Activated CD8-positive, alpha-beta memory T cell treated with anti-CD3 and anti-CD28 coated beads, Interleukin-2, amount 10 ng/mL, durations not matched to agents 7 days and 5 days (primary cell): Measurements from ENCODE around the gene NID2. TPM values are rescaled to one million over a fixed set of nuclear protein-coding genes. Genes with fewer than 3 reads are reported as not detected.
A peak's percentile ranks its signal among the peaks of the same experiment; 100 is the strongest.

Source experiments
- ATAC-seq: fragments of 150-1000 bp; cut with Tn5 transposase; one replicate; pipeline ENCODE4 v1.10.0; 2021; ENCODE audit warnings: moderate library complexity
- CTCF ChIA-PET: fragments of 350-600 bp; sonication (Branson Sonifier 250); formaldehyde crosslinking; loops from one replicate; lab custom pipeline; 2021; ENCODE audit warnings: antibody characterized with exemption; lab: Charles Lee
- DNase-seq: peaks from one replicate; pipeline ENCODE4 v3.0.0-alpha.2; 2020
- H3K27ac Mint-ChIP-seq: one replicate; pipeline ENCODE4 v1.8.0; 2021; ENCODE audit warnings: mild to moderate bottlenecking, mixed read lengths
- H3K27me3 Mint-ChIP-seq: one replicate; pipeline ENCODE4 v1.8.0; 2021; ENCODE audit warnings: mixed read lengths
- H3K36me3 Mint-ChIP-seq: one replicate; pipeline ENCODE4 v1.8.0; 2021; ENCODE audit warnings: mild to moderate bottlenecking, mixed read lengths
- H3K4me1 Mint-ChIP-seq: one replicate; pipeline ENCODE4 v1.8.0; 2021; ENCODE audit warnings: mixed read lengths
- H3K4me3 Mint-ChIP-seq: one replicate; pipeline ENCODE4 v1.8.0; 2021; ENCODE audit warnings: mild to moderate bottlenecking, moderate library complexity, mixed read lengths
- H3K9me3 Mint-ChIP-seq: one replicate; pipeline ENCODE4 v1.8.0; 2022; ENCODE audit warnings: low read depth, mixed read lengths
- total RNA-seq, 2 experiments: library from RNA; stranded (reverse); gene quantifications; one replicate each; pipeline ENCODE4 v1.2.3, GENCODE V29; 2021

The NID2 gene
- total RNA-seq, 2 experiments from 2014 or later, result 0.18 to 0.21 TPM

GRCh38 chr14:52020866-52021717 is 47.8 kb downstream of the NID2 start:
- no peak for ATAC-seq
- CTCF ChIA-PET, result interaction anchor here (0.9 kb wide), 1 partner anchor 22 kb away, joined by 3 read pairs; no protein-coding TSS in a partner anchor
- H3K4me1 Mint-ChIP-seq, result peaks cover 36% of the 10 kb centered on the region
- H3K4me3 Mint-ChIP-seq, result no peak overlapping the region
- H3K9me3 Mint-ChIP-seq, result peaks cover 2% of the 10 kb centered on the region
- no peak for DNase-seq
- no peak overlapping the region for H3K27ac Mint-ChIP-seq
- H3K27me3 Mint-ChIP-seq, result peaks cover 9% of the 10 kb centered on the region
- H3K36me3 Mint-ChIP-seq, result peaks cover 6% of the 10 kb centered on the region

GRCh38 chr14:52020161-52020714 is 48.6 kb downstream of the NID2 start:
- Mint-ChIP-seq H3K4me1 (peaks cover 31% of the 10 kb centered on the region), H3K36me3 (peaks cover 6% of the 10 kb centered on the region), H3K9me3 (peaks cover 2% of the 10 kb centered on the region), H3K27ac (no peak overlapping the region), H3K4me3 (no peak overlapping the region), H3K27me3 (peaks cover 11% of the 10 kb centered on the region)
- DNase-seq, result no peak
- CTCF ChIA-PET, result no interaction called here
- ATAC-seq, result no peak

GRCh38 chr14:52018970-52019369 is 49.9 kb downstream of the NID2 start:
- Mint-ChIP-seq H3K9me3 (no peaks in the 10 kb centered on the region), H3K27ac (no peak overlapping the region), H3K36me3 (peaks cover 4% of the 10 kb centered on the region), H3K4me1 (peaks cover 27% of the 10 kb centered on the region), H3K4me3 (no peak overlapping the region), H3K27me3 (peaks cover 11% of the 10 kb centered on the region)
- ATAC-seq (no peak), DNase-seq (no peak)
- CTCF ChIA-PET, result interaction anchor here (1.4 kb wide), 1 partner anchor 23 kb away, joined by 5 read pairs; no protein-coding TSS in a partner anchor

GRCh38 chr14:52018252-52018651 is 50.6 kb downstream of the NID2 start:
- DNase-seq (no peak), ATAC-seq (no peak)
- H3K4me3 Mint-ChIP-seq, result no peak overlapping the region
- H3K27me3 Mint-ChIP-seq, result peaks cover 11% of the 10 kb centered on the region
- peaks cover 25% of the 10 kb centered on the region for H3K4me1 Mint-ChIP-seq
- H3K9me3 Mint-ChIP-seq, result no peaks in the 10 kb centered on the region
- CTCF ChIA-PET, result interaction anchor here (0.6 to 1.4 kb wide), 2 partner anchors 23 to 327 kb away, joined by 3 to 5 read pairs; no protein-coding TSS in a partner anchor
- peaks cover 2% of the 10 kb centered on the region for H3K36me3 Mint-ChIP-seq
- H3K27ac Mint-ChIP-seq, result no peak overlapping the region

GRCh38 chr14:52015411-52016030 is 53.3 kb downstream of the NID2 start:
- Mint-ChIP-seq H3K9me3 (no peaks in the 10 kb centered on the region), H3K4me1 (peaks cover 2% of the 10 kb centered on the region), H3K27me3 (peaks cover 11% of the 10 kb centered on the region), H3K27ac (no peak overlapping the region), H3K4me3 (no peak overlapping the region), H3K36me3 (peaks cover 5% of the 10 kb centered on the region)
- DNase-seq (no peak), ATAC-seq (peak; percentile 32)
- CTCF ChIA-PET, result interaction anchor here (1.1 kb wide), 1 partner anchor 9 kb away, joined by 3 read pairs; no protein-coding TSS in a partner anchor

GRCh38 chr14:52014601-52015267 is 54.1 kb downstream of the NID2 start:
- DNase-seq (no peak), ATAC-seq (no peak)
- Mint-ChIP-seq H3K36me3 (peaks cover 7% of the 10 kb centered on the region), H3K9me3 (no peaks in the 10 kb centered on the region), H3K27ac (no peak overlapping the region), H3K4me3 (no peak overlapping the region), H3K27me3 (peaks cover 11% of the 10 kb centered on the region), H3K4me1 (no peaks in the 10 kb centered on the region)
- CTCF ChIA-PET, result interaction anchor here (1.1 kb wide), 1 partner anchor 8 kb away, joined by 3 read pairs; no protein-coding TSS in a partner anchor

GRCh38 chr14:52013984-52014600 is 54.8 kb downstream of the NID2 start:
- Mint-ChIP-seq H3K4me1 (no peaks in the 10 kb centered on the region), H3K36me3 (peaks cover 10% of the 10 kb centered on the region), H3K9me3 (no peaks in the 10 kb centered on the region), H3K27me3 (peaks cover 11% of the 10 kb centered on the region), H3K27ac (no peak overlapping the region), H3K4me3 (no peak overlapping the region)
- ATAC-seq (peak; percentile 18), DNase-seq (no peak)
- CTCF ChIA-PET, result no interaction called here

- DNase-seq (no peak), ATAC-seq (no peak)
- Mint-ChIP-seq H3K27me3 (peaks cover 11% of the 10 kb centered on the region), H3K9me3 (no peaks in the 10 kb centered on the region), H3K36me3 (peaks cover 21% of the 10 kb centered on the region), H3K4me3 (no peak overlapping the region), H3K27ac (no peak overlapping the region), H3K4me1 (no peaks in the 10 kb centered on the region)
- CTCF ChIA-PET, result no interaction called here
Measured at GRCh38 chr14:52012635-52013034, 56.2 kb downstream of the NID2 start.

- DNase-seq (no peak), ATAC-seq (no peak)
- H3K4me3 Mint-ChIP-seq, result no peak overlapping the region
- H3K27me3 Mint-ChIP-seq, result peaks cover 4% of the 10 kb centered on the region
- CTCF ChIA-PET, result no interaction called here
- H3K4me1 Mint-ChIP-seq, result no peaks in the 10 kb centered on the region
- H3K27ac Mint-ChIP-seq, result no peak overlapping the region
- H3K9me3 Mint-ChIP-seq, result no peaks in the 10 kb centered on the region
- peaks cover 26% of the 10 kb centered on the region for H3K36me3 Mint-ChIP-seq
Measured at GRCh38 chr14:52011523-52011922, 57.3 kb downstream of the NID2 start.

- ATAC-seq (no peak), DNase-seq (no peak)
- Mint-ChIP-seq H3K9me3 (no peaks in the 10 kb centered on the region), H3K36me3 (peaks cover 37% of the 10 kb centered on the region), H3K4me1 (no peaks in the 10 kb centered on the region), H3K4me3 (no peak overlapping the region), H3K27me3 (no peaks in the 10 kb centered on the region), H3K27ac (no peak overlapping the region)
- CTCF ChIA-PET, result no interaction called here
Measured at GRCh38 chr14:52010173-52010693, 58.6 kb downstream of the NID2 start.

- Mint-ChIP-seq H3K36me3 (peaks cover 46% of the 10 kb centered on the region), H3K27me3 (no peaks in the 10 kb centered on the region), H3K27ac (no peak overlapping the region), H3K4me3 (no peak overlapping the region), H3K4me1 (no peaks in the 10 kb centered on the region), H3K9me3 (no peaks in the 10 kb centered on the region)
- ATAC-seq (no peak), DNase-seq (no peak)
- CTCF ChIA-PET, result interaction anchor here (1.7 kb wide), 1 partner anchor 29 kb away, joined by 4 read pairs; no protein-coding TSS in a partner anchor
Measured at GRCh38 chr14:52008136-52008535, 60.7 kb downstream of the NID2 start.

- Mint-ChIP-seq H3K27me3 (no peaks in the 10 kb centered on the region), H3K27ac (no peak overlapping the region), H3K4me1 (no peaks in the 10 kb centered on the region), H3K36me3 (peaks cover 49% of the 10 kb centered on the region), H3K4me3 (no peak overlapping the region), H3K9me3 (no peaks in the 10 kb centered on the region)
- ATAC-seq (no peak), DNase-seq (no peak)
- CTCF ChIA-PET, result interaction anchor here (1.7 kb wide), 1 partner anchor 29 kb away, joined by 4 read pairs; no protein-coding TSS in a partner anchor
Measured at GRCh38 chr14:52007637-52008036, 61.2 kb downstream of the NID2 start.
